ENCODE data around the gene LRP1-AS. TPM values are rescaled to one million over a fixed set of nuclear protein-coding genes. Genes with fewer than 3 reads are reported as not detected.

The LRP1-AS gene
- total RNA-seq, 3 donors from 2014 or later, result not detected

DNA sequence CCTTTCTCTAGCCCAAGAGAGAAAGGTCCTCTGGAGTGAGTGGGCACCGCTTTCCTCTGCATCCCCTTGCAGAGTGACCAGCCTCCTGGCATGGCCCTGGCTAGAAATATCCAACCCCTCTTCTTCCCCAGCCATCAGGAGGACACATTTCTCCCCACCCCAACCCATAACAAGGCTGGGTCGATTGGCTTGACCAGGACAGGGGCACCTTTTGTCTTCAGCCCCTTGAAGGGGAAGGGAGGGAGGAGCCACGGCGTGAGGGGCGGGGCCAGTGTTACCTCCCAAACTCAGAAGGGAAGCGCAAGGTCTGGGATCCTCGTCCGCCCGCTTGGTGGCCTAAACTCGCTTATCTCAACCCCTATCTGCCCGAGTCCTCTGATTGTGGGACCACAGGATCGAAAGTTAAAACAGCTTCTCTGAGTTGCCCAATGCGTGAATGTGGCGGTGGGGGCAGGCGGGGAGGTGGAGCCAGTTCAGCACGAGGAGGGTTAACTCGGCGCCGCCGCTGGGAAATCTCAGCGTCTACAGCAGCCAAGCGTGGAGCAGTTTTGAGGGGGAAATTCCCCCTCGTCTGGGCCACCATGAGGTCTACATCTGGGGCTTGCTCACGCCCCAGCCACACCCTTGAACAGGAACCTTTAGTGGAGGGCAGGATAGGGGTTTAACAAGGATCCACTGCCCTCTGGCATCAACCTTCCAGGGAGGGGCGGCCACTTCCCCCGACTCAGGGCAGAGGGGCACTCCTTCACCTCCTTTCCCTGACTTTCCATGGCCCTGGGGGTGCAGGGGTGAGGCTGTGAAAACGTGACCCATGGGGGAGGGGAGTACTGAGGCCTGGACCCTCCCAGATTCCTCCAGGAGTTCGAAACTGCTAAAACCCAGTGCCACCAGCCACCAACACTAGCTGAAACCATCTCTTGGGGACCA, 37.1 kb downstream of the LRP1-AS start:
- peak overlapping the region; percentile 96 to 100 for H3K27ac ChIP-seq
- H3K4me3 ChIP-seq, result peak overlapping the region; percentile 65 to 89 (median 85)
- H3K36me3 ChIP-seq, result no peaks in the 10 kb centered on the region
- H3K9me3 ChIP-seq, result no peaks in the 10 kb centered on the region
- intact Hi-C loops (cut with DNase I; ENCODE audit: low total_unique reads), result loop anchor here (5.0 kb wide), 1 partner anchor 38 kb away; no protein-coding TSS in a partner anchor
- no peaks in the 10 kb centered on the region for H3K4me1 ChIP-seq
- no peaks in the 10 kb centered on the region for H3K27me3 ChIP-seq
- DNase-seq (ENCODE audit: low spot score in 2 of 2), result peak in 1 of 2 donors; percentile 71
- peak; percentile 25 to 43 (median 36) for TF ChIP-seq POLR2AphosphoS5 (IDR thresholded peaks at IDR 0.05)
- TF ChIP-seq, protein P1, sequence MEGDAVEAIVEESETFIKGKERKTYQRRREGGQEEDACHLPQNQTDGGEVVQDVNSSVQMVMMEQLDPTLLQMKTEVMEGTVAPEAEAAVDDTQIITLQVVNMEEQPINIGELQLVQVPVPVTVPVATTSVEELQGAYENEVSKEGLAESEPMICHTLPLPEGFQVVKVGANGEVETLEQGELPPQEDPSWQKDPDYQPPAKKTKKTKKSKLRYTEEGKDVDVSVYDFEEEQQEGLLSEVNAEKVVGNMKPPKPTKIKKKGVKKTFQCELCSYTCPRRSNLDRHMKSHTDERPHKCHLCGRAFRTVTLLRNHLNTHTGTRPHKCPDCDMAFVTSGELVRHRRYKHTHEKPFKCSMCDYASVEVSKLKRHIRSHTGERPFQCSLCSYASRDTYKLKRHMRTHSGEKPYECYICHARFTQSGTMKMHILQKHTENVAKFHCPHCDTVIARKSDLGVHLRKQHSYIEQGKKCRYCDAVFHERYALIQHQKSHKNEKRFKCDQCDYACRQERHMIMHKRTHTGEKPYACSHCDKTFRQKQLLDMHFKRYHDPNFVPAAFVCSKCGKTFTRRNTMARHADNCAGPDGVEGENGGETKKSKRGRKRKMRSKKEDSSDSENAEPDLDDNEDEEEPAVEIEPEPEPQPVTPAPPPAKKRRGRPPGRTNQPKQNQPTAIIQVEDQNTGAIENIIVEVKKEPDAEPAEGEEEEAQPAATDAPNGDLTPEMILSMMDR (IDR thresholded peaks at IDR 0.05), result no peak
- TF ChIP-seq POLR2A (IDR thresholded peaks at IDR 0.05), result no peak

DNA sequence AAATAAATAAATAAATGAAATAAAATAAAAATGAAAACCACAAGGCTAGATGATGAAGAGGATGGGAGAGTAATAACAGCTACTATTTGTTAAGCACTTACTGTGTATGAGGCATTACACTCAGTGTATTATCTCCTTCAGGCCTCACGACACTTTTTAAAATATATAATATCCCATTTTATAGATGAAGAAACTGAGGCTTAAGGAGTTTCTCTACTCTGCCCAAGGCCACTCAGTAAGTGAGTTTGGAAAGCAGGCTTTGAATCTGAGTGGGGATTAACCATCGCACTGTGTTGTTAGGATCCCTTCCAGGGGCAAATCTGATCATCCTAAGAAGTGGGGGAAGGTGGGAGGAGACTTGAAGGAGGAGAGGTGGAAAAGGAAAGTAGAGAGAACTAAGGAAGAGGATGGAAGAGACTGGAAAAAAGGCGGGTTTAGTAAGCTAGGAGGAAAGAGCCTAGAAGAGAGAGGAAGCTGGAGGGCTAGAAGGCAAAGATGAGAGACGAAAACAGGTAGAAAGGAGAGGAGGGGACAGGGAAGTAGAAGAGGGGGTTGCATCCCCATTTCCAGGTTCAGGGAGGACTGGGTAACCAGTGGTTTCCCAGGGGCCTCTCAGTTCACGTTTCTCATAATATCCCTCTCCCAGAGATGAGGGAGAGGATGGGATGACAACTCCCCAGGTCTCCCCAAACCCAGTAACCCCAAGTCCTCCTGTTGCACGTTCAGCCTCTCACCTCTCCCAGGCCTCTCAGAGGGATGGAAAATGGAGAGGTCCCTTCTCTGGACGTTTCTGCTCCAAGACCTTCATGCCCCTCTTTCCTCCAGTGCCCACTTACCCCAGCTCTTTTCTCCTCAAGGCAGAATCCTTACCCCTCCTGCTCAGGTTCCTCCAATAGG, 38.0 kb downstream of the LRP1-AS start:
- Histone ChIP-seq H3K4me1 (no peaks in the 10 kb centered on the region), H3K27ac (peak overlapping the region; percentile 96 to 100), H3K9me3 (no peaks in the 10 kb centered on the region), H3K36me3 (no peaks in the 10 kb centered on the region), H3K27me3 (no peaks in the 10 kb centered on the region), H3K4me3 (peak overlapping the region; percentile 65 to 89 (median 85))
- no peak for DNase-seq (ENCODE audit: low spot score in 2 of 2)
- intact Hi-C loops (cut with DNase I; ENCODE audit: low total_unique reads), result loop anchor here (5.0 to 10.0 kb wide), 2 partner anchors 37 to 1135 kb away; partner anchors contain the start of gene RAB5B
- TF ChIP-seq, protein P1 (IDR thresholded peaks at IDR 0.05), result no peak
- TF ChIP-seq POLR2A (IDR thresholded peaks at IDR 0.05) (no peak), POLR2AphosphoS5 (IDR thresholded peaks at IDR 0.05) (no peak)

DNA sequence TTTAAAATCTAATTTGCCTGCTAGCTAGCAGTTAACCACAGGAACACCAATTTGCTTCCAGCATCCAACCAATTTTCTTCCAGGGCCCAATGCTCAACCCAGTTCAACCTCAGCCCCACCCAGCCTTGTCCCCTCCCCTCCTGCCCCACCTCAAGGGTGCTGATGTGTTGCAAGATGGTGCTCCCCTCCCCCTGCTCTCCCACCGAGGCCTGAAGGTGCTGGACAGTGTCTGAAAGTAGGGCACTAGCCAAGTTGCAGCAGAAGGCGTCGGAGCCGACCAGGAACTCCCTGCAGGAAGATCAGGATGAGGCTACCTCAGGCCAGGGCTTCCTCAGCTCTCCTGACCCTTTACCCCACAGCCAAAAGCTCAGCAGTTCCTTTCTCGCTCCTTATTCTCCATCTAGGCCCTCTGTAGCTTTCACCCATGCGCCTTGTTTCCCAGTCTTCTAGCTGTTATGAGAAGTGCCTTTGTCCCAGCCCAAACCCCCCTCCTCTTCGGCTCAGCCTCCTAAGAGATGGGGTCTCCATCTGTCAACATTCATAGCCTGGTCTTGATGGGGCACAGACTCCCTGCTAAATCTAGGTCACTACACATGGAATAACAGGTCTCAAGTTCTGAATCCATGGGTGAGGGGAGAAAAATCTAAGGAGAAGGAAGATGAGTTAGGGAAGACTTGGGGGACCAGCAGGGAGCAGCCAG, 39.8 kb downstream of the LRP1-AS start:
- H3K27ac ChIP-seq, result peak overlapping the region; percentile 6 to 9

DNA sequence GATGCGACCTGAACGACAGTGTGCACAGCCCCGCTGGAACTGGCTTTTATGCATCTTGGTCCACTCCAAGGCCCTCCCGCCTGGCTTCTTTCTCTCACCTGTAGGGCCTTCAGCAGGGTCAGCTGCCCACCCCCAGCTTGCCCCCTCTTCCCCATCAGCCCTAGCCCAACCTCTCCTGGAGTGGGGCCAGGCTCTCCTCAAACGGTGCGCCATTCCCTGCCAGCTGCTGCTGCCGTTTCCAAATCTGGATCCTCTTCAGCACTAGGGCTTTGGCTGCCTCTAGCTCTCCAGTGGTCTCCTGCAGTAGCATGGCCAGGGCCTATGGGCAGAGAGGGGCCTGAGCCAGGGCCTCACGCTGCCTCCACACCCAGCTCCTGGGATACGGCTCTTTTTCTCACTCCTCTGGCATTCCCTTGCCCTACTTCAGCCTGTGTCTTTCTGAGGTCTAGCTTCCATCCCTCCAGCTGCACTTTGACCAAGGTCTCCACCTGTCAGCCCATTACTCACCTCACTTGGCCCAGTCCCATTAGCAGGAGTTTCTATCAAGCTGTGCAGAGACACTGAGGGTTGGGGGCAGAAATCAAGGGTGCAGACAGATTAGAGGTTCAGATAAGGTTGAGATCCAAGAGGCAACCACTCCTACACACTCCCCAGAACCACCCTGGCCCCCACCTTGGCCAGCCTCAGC, 41.3 kb downstream of the LRP1-AS start:
- H3K4me3 ChIP-seq, result no peak overlapping the region
- intact Hi-C loops (cut with DNase I; ENCODE audit: low total_unique reads), result loop anchor here (10.0 kb wide), 1 partner anchor 1131 kb away; the partner anchor contains the start of gene RAB5B
- no peaks in the 10 kb centered on the region for H3K9me3 ChIP-seq
- no peaks in the 10 kb centered on the region for H3K4me1 ChIP-seq
- no peak for DNase-seq (ENCODE audit: low spot score in 2 of 2)
- TF ChIP-seq, protein P1 (IDR thresholded peaks at IDR 0.05), result no peak
- TF ChIP-seq POLR2A (IDR thresholded peaks at IDR 0.05) (no peak), POLR2AphosphoS5 (IDR thresholded peaks at IDR 0.05) (no peak)
- H3K27me3 ChIP-seq, result no peaks in the 10 kb centered on the region
- no peaks in the 10 kb centered on the region for H3K36me3 ChIP-seq
- H3K27ac ChIP-seq, result peak overlapping the region in 1 of 2 donors; percentile 19

More for the DNA sequence above, 39.8 kb downstream of the LRP1-AS start:
- Histone ChIP-seq H3K36me3 (no peaks in the 10 kb centered on the region), H3K4me3 (no peak overlapping the region), H3K9me3 (no peaks in the 10 kb centered on the region), H3K27me3 (no peaks in the 10 kb centered on the region), H3K4me1 (no peaks in the 10 kb centered on the region)
- TF ChIP-seq, protein P1 (IDR thresholded peaks at IDR 0.05), result no peak
- TF ChIP-seq POLR2A (IDR thresholded peaks at IDR 0.05) (no peak), POLR2AphosphoS5 (IDR thresholded peaks at IDR 0.05) (no peak)
- intact Hi-C loops (cut with DNase I; ENCODE audit: low total_unique reads), result loop anchor here (10.0 kb wide), 1 partner anchor 1133 kb away; the partner anchor contains the start of gene RAB5B
- no peak for DNase-seq (ENCODE audit: low spot score in 2 of 2)
